Keratinocyte (primary cell): ENCODE measurements around the gene KTN1. TPM values are rescaled to one million over a fixed set of nuclear protein-coding genes. Genes with fewer than 3 reads are reported as not detected.

Experiments
- DNase-seq: peaks from one replicate; pipeline ENCODE4 v3.0.0-alpha.2; 2011; ENCODE audit warnings: low read depth, missing footprints, low spot score
- FAIRE-seq: peaks from 2 replicates; lab custom pipeline; 2011; peaks lifted over from hg19 to GRCh38; lab: Jason Lieb, UNC
- H2AFZ ChIP-seq: 2 replicates; pipeline ENCODE4 v1.6.0; 2012; ENCODE audit warnings: low read length, control low read depth, inconsistent platforms; ENCODE audit not compliant: control insufficient read depth
- H3K27ac ChIP-seq: 2 replicates; pipeline ENCODE4 v1.5.1; 2011; ENCODE audit warnings: low read length; ENCODE audit not compliant: control insufficient read depth, insufficient read depth
- H3K27me3 ChIP-seq: 3 replicates; pipeline ENCODE4 v1.6.0; 2011; ENCODE audit warnings: low read length; ENCODE audit not compliant: control insufficient read depth, insufficient read depth; ENCODE audit errors: extremely low read depth
- H3K36me3 ChIP-seq, 2 experiments: 2 replicates in 1 of 2; 3 replicates in 1 of 2; pipeline ENCODE4 v1.5.1; 2011; ENCODE audit warnings: low read length in 2 of 2, mild to moderate bottlenecking in 1 of 2; ENCODE audit not compliant: control insufficient read depth in 2 of 2, insufficient read depth in 2 of 2; ENCODE audit errors: extremely low read depth in 1 of 2
- H3K4me1 ChIP-seq: 3 replicates; pipeline ENCODE4 v1.5.1; 2011; ENCODE audit warnings: low read length; ENCODE audit not compliant: control insufficient read depth, insufficient read depth; ENCODE audit errors: extremely low read depth
- H3K4me2 ChIP-seq: 3 replicates; pipeline ENCODE4 v1.6.0; 2011; ENCODE audit warnings: low read depth, low read length; ENCODE audit not compliant: control insufficient read depth, insufficient read depth; ENCODE audit errors: extremely low read depth
- H3K4me3 ChIP-seq, 3 experiments: fragments of 200-600 bp in 1 of 3; sonication (generic) in 1 of 3; 2 replicates in 2 of 3; 3 replicates in 1 of 3; pipeline ENCODE4 v1.5.1; 2011 to 2016; ENCODE audit warnings: low read length in 3 of 3, mild to moderate bottlenecking in 3 of 3, control low read depth in 2 of 3, inconsistent platforms in 1 of 3, low read depth in 1 of 3, mixed read lengths in 1 of 3, mixed run types in 1 of 3, moderate library complexity in 1 of 3; ENCODE audit not compliant: control insufficient read depth in 2 of 3, insufficient read depth in 2 of 3; ENCODE audit errors: extremely low read depth in 1 of 3
- H3K79me2 ChIP-seq: 2 replicates; pipeline ENCODE4 v1.6.0; 2012; ENCODE audit warnings: low read length; ENCODE audit not compliant: control insufficient read depth, insufficient read depth
- H3K9ac ChIP-seq: 3 replicates; pipeline ENCODE4 v1.6.0; 2011; ENCODE audit warnings: low read length; ENCODE audit not compliant: control insufficient read depth, insufficient read depth; ENCODE audit errors: extremely low read depth
- H3K9me1 ChIP-seq: 3 replicates; pipeline ENCODE4 v1.6.0; 2011; ENCODE audit warnings: low read length; ENCODE audit not compliant: control insufficient read depth, insufficient read depth; ENCODE audit errors: extremely low read depth
- H3K9me3 ChIP-seq: 2 replicates; pipeline ENCODE4 v1.5.1; 2012; ENCODE audit warnings: low read depth, low read length; ENCODE audit not compliant: control insufficient read depth
- H4K20me1 ChIP-seq: 3 replicates; pipeline ENCODE4 v1.6.0; 2011; ENCODE audit warnings: low read length; ENCODE audit not compliant: control insufficient read depth, insufficient read depth; ENCODE audit errors: extremely low read depth
- CTCF ChIP-seq, 3 experiments: IDR thresholded peaks in 1 of 3; conservative IDR thresholded peaks in 1 of 3; optimal IDR thresholded peaks in 1 of 3; 2 replicates in 2 of 3; 3 replicates in 1 of 3; pipeline versions ENCODE3 to v1.5.1; 2011; ENCODE audit warnings: low read length in 3 of 3, mild to moderate bottlenecking in 3 of 3, moderate library complexity in 2 of 3, control low read depth in 1 of 3, inconsistent platforms in 1 of 3; ENCODE audit not compliant: insufficient read depth in 2 of 3; ENCODE audit errors: extremely low read depth in 1 of 3
- EZH2 ChIP-seq: IDR thresholded peaks from one replicate; pipeline ENCODE4 v1.6.1; 2012; ENCODE audit warnings: inconsistent platforms, mild to moderate bottlenecking, low read length, moderate library complexity
- dilution Hi-C: fragments of 300-500 bp; cut with MboI; formaldehyde crosslinking; loops from one replicate; pipeline ENCODE4 v1.7.0; 2020; ENCODE audit warnings: low sequenced_read_pairs; ENCODE audit not compliant: extremely low pct_ligation_motif_present
- polyA plus RNA-seq, 5 experiments: library from polyadenylated mRNA; depleted of rRNA in 3 of 5; stranded (reverse) in 3 of 5; stranded (forward) in 1 of 5; unstranded in 1 of 5; fragments of >200 nt; gene quantifications; 1 replicate in 1 of 5; 2 replicates in 3 of 5; 3 replicates in 1 of 5; pipeline versions ENCODE4 v1.2.1 to v1.2.3, GENCODE V29; 2011 to 2012; ENCODE audit warnings: missing spikeins in 2 of 5, low read depth in 1 of 5, low replicate concordance in 1 of 5

The KTN1 gene
- polyA plus RNA-seq, 1 donor (not counting 4 experiments of a cell fraction or from before 2014, with no cell fraction given) = 121 TPM

GRCh38 chr14:55705651-55706364 lies 125.8 kb downstream of the KTN1 start:
- no peak for TF ChIP-seq EZH2
- TF ChIP-seq CTCF (optimal IDR thresholded peaks at IDR 0.05 in 1 of 3, IDR thresholded peaks at IDR 0.05 in 1 of 3, conservative IDR thresholded peaks at IDR 0.05 in 1 of 3; ENCODE audit: extremely low read depth in 1 of 3, insufficient read depth in 2 of 3, low read length in 3 of 3) = no peak
- Histone ChIP-seq H3K9me3 (peaks cover 4% of the 10 kb centered on the region), H2AFZ (no peak overlapping the region), H3K9ac (no peak overlapping the region), H3K4me1 (peaks cover 10% of the 10 kb centered on the region), H3K27me3 (no peaks in the 10 kb centered on the region), H3K4me3 (no peak overlapping the region), H3K79me2 (no peaks in the 10 kb centered on the region), H3K9me1 (no peaks in the 10 kb centered on the region), H4K20me1 (no peaks in the 10 kb centered on the region), H3K36me3 (no peaks in the 10 kb centered on the region), H3K27ac (no peak overlapping the region), H3K4me2 (peak overlapping the region; percentile 9)
- DNase-seq (no peak), FAIRE-seq (peak; percentile 60)
- dilution Hi-C loops = no loop called here

GRCh38 chr14:55706365-55706684 lies 126.3 kb downstream of the KTN1 start:
- H2AFZ ChIP-seq = no peak overlapping the region
- H3K9ac ChIP-seq = no peak overlapping the region
- peak overlapping the region; percentile 9 for H3K4me2 ChIP-seq
- FAIRE-seq = no peak
- no peaks in the 10 kb centered on the region for H4K20me1 ChIP-seq
- H3K4me1 ChIP-seq = peaks cover 10% of the 10 kb centered on the region
- H3K4me3 ChIP-seq = no peak overlapping the region
- TF ChIP-seq EZH2 = no peak
- TF ChIP-seq CTCF (optimal IDR thresholded peaks at IDR 0.05 in 1 of 3, IDR thresholded peaks at IDR 0.05 in 1 of 3, conservative IDR thresholded peaks at IDR 0.05 in 1 of 3; ENCODE audit: extremely low read depth in 1 of 3, insufficient read depth in 2 of 3, low read length in 3 of 3) = no peak
- no peaks in the 10 kb centered on the region for H3K27me3 ChIP-seq
- peaks cover 4% of the 10 kb centered on the region for H3K9me3 ChIP-seq
- dilution Hi-C loops = no loop called here
- H3K27ac ChIP-seq = no peak overlapping the region
- H3K36me3 ChIP-seq = no peaks in the 10 kb centered on the region
- no peak for DNase-seq
- no peaks in the 10 kb centered on the region for H3K9me1 ChIP-seq
- H3K79me2 ChIP-seq = no peaks in the 10 kb centered on the region
